Measurements from ENCODE around the gene HSD3B1.

The HSD3B1 gene

DNA sequence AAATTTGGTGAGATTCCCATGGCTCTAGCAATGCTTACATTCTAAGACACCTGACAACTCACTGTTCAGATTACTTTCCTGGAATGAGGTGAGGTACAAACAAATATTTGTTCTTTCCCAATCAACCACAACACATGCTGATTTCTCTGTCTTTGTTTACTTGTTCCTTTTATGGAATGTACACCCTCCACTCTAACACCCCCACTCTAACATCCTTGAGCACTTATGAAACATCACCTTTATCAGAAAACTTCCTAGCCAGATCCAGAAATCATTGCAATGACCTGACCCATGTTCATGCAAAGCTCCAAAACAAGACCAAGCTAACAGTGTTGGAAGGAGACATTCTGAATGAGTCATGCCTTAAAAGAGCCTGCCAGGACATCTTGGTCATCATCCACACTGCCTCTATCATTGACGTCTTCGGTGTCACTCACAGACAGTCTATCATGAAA lies 35.5 kb downstream of the HSD3B1 start:
- TF ChIP-seq, protein P1, sequence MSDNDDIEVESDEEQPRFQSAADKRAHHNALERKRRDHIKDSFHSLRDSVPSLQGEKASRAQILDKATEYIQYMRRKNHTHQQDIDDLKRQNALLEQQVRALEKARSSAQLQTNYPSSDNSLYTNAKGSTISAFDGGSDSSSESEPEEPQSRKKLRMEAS (IDR thresholded peaks at IDR 0.05): no peak
- TF ChIP-seq EP300 (IDR thresholded peaks at IDR 0.05; ENCODE audit: borderline replicate concordance) (no peak), CEBPB (IDR thresholded peaks at IDR 0.05) (no peak), ZBTB7A (IDR thresholded peaks at IDR 0.05; ENCODE audit: low read depth) (no peak), YY1 (IDR thresholded peaks at IDR 0.05; ENCODE audit: low read depth) (no peak)
- TF ChIP-seq, protein P2, sequence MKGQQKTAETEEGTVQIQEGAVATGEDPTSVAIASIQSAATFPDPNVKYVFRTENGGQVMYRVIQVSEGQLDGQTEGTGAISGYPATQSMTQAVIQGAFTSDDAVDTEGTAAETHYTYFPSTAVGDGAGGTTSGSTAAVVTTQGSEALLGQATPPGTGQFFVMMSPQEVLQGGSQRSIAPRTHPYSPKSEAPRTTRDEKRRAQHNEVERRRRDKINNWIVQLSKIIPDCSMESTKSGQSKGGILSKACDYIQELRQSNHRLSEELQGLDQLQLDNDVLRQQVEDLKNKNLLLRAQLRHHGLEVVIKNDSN (IDR thresholded peaks at IDR 0.05): no peak

DNA sequence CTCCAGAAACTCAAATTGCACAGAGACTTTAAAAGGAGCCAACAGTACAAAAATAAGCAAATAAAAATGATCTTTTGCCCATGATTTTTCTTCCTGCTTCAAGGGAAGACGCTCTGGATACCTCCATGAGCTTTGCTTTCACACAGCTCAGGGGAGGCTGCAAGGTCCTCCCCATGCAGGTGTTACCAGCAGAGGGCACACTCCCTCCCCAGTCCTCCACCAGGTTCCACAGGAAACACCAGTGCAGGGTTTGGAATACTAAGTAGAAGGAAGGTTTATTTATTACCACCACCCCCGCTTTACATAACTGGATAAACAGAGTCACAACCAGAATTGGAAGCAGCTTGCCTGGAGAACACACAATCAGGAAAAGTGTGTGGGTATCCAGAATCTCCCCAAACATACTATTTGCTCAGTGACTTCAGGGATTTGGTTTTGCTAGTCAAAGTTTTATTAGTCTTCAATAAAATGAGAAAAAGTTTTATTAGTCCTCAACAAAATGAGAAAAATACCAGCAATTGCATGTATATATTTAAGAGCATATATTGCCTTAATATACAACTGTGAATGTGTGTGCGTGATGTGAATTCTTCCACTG lies 37.3 kb downstream of the HSD3B1 start:
- TF ChIP-seq, protein P2 (IDR thresholded peaks at IDR 0.05): no peak
- TF ChIP-seq RAD21 (IDR thresholded peaks at IDR 0.05; ENCODE audit: low read depth) (no peak), NFIC (IDR thresholded peaks at IDR 0.05) (no peak), YY1 (IDR thresholded peaks at IDR 0.05; ENCODE audit: low read depth) (no peak), EP300 (IDR thresholded peaks at IDR 0.05; ENCODE audit: borderline replicate concordance) (no peak), TAF1 (IDR thresholded peaks at IDR 0.05; ENCODE audit: low read depth) (no peak)
- TF ChIP-seq, protein P1 (IDR thresholded peaks at IDR 0.05): no peak

DNA sequence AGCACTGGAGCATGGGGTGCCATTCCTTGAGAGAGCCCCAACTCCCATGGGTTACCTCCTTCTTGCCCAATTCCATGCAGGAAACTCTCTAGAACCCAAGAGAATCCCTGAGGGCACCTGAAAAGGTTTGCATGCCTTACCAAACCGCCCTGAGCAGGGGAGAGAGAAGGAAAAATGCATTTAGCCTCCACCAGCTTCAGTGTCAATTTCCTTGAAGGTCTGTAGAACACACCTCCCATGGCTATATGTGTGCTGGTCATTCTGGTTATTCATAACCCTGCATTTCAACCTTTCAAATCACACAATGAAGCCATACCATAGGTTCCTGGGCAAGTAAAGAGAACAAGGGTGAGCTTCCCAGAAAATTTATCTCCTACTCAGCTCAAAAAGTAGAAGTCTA lies 39.6 kb downstream of the HSD3B1 start:
- TF ChIP-seq YY1 (IDR thresholded peaks at IDR 0.05; ENCODE audit: low read depth): no peak
- TF ChIP-seq NFIC (IDR thresholded peaks at IDR 0.05): no peak
- no peak for TF ChIP-seq TEAD4 (IDR thresholded peaks at IDR 0.05)
- no peak for TF ChIP-seq FOXM1 (IDR thresholded peaks at IDR 0.05; ENCODE audit: borderline replicate concordance, low read depth)
- no peak for TF ChIP-seq ZBTB7A (IDR thresholded peaks at IDR 0.05; ENCODE audit: low read depth)
- no peak for TF ChIP-seq TAF1 (IDR thresholded peaks at IDR 0.05; ENCODE audit: low read depth)
- TF ChIP-seq TCF12 (IDR thresholded peaks at IDR 0.05; ENCODE audit: low read depth): no peak
- TF ChIP-seq, protein P3, sequence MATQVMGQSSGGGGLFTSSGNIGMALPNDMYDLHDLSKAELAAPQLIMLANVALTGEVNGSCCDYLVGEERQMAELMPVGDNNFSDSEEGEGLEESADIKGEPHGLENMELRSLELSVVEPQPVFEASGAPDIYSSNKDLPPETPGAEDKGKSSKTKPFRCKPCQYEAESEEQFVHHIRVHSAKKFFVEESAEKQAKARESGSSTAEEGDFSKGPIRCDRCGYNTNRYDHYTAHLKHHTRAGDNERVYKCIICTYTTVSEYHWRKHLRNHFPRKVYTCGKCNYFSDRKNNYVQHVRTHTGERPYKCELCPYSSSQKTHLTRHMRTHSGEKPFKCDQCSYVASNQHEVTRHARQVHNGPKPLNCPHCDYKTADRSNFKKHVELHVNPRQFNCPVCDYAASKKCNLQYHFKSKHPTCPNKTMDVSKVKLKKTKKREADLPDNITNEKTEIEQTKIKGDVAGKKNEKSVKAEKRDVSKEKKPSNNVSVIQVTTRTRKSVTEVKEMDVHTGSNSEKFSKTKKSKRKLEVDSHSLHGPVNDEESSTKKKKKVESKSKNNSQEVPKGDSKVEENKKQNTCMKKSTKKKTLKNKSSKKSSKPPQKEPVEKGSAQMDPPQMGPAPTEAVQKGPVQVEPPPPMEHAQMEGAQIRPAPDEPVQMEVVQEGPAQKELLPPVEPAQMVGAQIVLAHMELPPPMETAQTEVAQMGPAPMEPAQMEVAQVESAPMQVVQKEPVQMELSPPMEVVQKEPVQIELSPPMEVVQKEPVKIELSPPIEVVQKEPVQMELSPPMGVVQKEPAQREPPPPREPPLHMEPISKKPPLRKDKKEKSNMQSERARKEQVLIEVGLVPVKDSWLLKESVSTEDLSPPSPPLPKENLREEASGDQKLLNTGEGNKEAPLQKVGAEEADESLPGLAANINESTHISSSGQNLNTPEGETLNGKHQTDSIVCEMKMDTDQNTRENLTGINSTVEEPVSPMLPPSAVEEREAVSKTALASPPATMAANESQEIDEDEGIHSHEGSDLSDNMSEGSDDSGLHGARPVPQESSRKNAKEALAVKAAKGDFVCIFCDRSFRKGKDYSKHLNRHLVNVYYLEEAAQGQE (IDR thresholded peaks at IDR 0.05; ENCODE audit: low read depth): no peak
- TF ChIP-seq CREB1 (IDR thresholded peaks at IDR 0.05; ENCODE audit: low read depth): no peak
- TF ChIP-seq RAD21 (IDR thresholded peaks at IDR 0.05; ENCODE audit: low read depth): no peak
- no peak for TF ChIP-seq CEBPB (IDR thresholded peaks at IDR 0.05)
- no peak for TF ChIP-seq EP300 (IDR thresholded peaks at IDR 0.05; ENCODE audit: borderline replicate concordance)
- TF ChIP-seq, protein P1 (IDR thresholded peaks at IDR 0.05): no peak
- no peak for TF ChIP-seq EGR1 (IDR thresholded peaks at IDR 0.05)
- TF ChIP-seq, protein P2 (IDR thresholded peaks at IDR 0.05): no peak

DNA sequence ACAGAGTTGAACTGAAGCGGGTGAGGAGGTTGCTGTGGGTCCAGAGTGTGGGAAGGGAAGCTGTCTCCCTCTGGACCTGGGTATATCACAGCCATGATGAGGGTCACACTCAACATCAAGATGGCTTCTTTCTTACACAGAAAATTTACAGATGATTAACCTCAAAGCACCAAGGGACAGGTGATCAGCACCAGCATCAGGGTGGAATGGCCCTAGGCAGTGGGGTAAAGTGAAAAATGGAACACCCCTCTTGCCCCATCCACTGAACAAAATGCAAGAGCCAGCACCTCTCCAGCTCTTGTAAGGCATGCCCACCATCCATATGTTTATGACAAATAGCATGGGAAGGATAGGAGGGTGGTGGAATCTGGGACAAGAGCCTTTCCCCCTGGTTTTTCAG lies 40.3 kb downstream of the HSD3B1 start:
- no peak for TF ChIP-seq RAD21 (IDR thresholded peaks at IDR 0.05; ENCODE audit: low read depth)

DNA sequence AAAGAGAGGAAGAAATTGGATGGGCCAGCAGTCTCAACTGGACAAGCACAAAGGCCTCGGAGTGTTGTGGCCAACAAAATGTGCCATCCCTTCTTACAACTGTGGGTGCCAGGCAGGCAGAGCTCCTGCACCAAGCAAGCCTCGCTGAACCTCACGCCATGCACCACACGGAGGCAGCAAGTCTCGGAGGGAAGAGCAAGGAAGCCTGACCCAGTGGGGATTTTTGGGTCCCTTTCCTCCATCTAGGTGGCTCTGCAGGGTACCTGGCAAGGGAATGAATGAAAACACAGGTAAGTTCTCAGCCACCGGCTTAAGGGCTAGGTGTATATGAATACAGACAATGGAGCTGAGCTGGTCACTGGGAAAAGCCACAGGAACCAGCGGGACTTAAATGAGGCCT lies 40.8 kb downstream of the HSD3B1 start:
- TF ChIP-seq ZBTB7A (IDR thresholded peaks at IDR 0.05; ENCODE audit: low read depth) (no peak), EGR1 (IDR thresholded peaks at IDR 0.05) (no peak), YY1 (IDR thresholded peaks at IDR 0.05; ENCODE audit: low read depth) (no peak), RAD21 (IDR thresholded peaks at IDR 0.05; ENCODE audit: low read depth) (no peak), TCF12 (IDR thresholded peaks at IDR 0.05; ENCODE audit: low read depth) (no peak), EP300 (IDR thresholded peaks at IDR 0.05; ENCODE audit: borderline replicate concordance) (no peak), TAF1 (IDR thresholded peaks at IDR 0.05; ENCODE audit: low read depth) (no peak), TEAD4 (IDR thresholded peaks at IDR 0.05) (no peak), FOXM1 (IDR thresholded peaks at IDR 0.05; ENCODE audit: borderline replicate concordance, low read depth) (no peak), CEBPB (IDR thresholded peaks at IDR 0.05) (no peak)
- TF ChIP-seq, protein P2 (IDR thresholded peaks at IDR 0.05): no peak
- TF ChIP-seq, protein P1 (IDR thresholded peaks at IDR 0.05): no peak
- TF ChIP-seq, protein P3 (IDR thresholded peaks at IDR 0.05; ENCODE audit: low read depth): no peak

Measured in Ishikawa (cell line).